SH-SY5Y (cell line): ENCODE measurements around the gene LRMDA.

ENCODE experiments used
- GATA2 ChIP-seq: IDR thresholded peaks from 2 replicates; pipeline ENCODE4 v1.6.1; 2011; ENCODE audit warnings: mild to moderate bottlenecking, low read depth, low read length
- GATA3 ChIP-seq: IDR thresholded peaks from 2 replicates; pipeline ENCODE4 v1.6.1; 2011; ENCODE audit warnings: low read depth, mild to moderate bottlenecking, low read length, moderate library complexity

Gene LRMDA

GRCh38 chr10:75462865-75463264 is 31.4 kb downstream of the LRMDA start:
- TF ChIP-seq GATA2 (no peak), GATA3 (no peak)

GRCh38 chr10:75464478-75465449 is 33.3 kb downstream of the LRMDA start:
- TF ChIP-seq GATA2 (no peak), GATA3 (no peak)

DNA sequence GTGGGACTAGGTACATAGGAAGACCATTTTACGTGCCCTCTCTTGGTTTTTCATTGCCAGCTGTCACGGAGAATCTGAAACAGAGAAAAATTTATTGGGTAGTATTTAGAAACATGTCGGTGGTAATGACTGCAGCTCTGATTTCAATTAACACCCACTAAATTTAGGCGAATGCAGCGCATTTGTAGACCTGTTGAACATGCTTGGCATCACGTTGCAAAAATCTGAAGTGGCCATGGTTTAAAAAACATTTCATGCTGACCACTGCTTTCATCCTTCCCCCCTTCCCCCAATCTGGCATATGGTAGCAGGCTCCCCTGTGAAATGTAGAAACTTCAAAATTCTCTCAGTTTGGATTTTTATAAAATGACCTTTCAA is 34.0 kb downstream of the LRMDA start:
- TF ChIP-seq GATA2 (no peak), GATA3 (no peak)

DNA sequence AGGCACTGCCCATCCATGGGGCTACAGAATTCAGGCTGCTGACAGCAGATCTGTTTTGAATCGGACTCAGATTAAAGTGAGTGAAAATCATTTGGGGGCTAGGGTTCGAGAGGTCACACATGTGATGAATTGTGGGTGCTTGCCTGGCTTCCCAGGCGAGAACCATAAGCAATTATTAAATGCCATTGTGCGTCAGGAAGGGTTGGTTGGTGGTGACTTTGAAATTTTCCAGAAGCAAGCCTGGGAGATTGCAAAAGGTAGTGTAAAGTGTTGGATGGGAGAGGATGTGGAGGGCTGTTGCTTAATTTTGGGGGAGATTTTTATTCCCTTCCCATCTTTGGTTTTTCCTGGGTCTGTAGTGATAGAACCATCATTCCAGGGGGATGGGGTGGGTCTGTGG is 34.6 kb downstream of the LRMDA start:
- TF ChIP-seq GATA2 (no peak), GATA3 (no peak)

- no peak for TF ChIP-seq GATA2
- no peak for TF ChIP-seq GATA3
Observed at GRCh38 chr10:75466886-75467285, 35.5 kb downstream of the LRMDA start.

DNA sequence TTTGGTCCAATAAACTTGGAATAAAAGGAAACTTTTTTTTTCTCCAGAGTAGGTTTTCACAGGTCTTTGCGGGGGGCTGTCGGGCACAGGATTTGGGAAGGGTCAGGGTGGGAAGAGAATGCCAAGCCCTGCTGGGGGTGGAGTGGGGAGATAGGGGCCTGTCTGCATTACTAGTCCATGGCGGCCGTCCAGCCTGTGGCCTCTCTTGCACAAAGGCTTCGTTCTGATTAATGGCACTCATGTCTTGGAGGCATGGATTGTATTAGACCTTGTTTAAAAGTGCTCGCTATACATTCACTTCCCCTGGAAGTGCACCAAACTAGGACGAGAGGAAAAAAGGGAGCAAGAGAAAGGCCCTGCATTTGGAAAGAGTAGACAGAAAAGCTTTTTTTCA is 37.2 kb downstream of the LRMDA start:
- TF ChIP-seq GATA2 (no peak), GATA3 (no peak)

DNA sequence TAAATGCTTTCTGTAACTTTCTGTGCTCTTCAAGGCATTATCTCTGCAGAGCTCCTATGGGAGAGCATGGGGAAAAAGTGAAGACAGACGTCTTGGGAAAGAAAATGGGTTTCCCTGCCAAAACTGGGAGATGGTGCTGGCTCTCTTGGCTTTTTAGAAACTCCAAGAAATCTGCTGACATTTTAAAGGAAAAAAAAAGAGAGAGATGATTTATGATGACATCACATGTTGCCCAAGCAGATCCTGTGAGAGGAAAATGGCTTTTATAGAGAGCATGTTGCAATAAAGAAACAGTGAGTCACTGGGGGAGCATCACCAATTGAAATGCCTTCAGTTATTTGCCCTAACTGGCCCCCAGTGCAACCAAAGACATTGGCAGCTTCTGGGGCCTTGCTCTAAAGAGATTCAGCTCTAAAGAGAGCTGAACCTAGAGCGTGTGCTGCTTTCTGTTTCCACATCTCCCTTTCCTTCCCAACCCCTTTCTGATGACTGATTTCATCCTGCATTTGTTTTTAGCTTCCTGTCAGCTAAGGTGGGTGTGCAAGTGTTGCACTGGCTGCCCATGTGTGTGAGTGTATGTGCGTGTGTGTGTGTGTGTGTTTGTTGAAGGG is 37.7 kb downstream of the LRMDA start:
- TF ChIP-seq GATA3 (no peak), GATA2 (no peak)

DNA sequence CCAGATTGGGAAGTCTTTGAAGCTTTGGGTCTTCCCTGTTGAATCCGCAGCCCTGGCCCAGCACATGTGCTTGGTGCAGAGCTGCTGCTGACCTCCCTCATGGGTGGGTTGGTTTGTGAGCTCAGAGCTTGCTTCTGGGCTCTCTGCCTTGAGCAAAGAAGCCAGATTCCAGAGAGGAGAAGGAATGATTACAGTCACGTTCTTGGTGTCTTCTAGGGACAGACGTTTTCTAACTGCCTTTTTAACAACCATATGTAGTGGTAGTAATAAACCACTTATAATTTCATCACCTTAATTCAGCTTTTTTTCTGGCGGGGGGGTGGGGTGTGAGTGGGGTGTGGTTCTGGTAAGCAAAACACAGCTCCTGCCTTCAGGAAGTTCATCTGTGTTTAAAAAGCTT is 39.5 kb downstream of the LRMDA start:
- no peak for TF ChIP-seq GATA2

- TF ChIP-seq GATA3 = no peak
- TF ChIP-seq GATA2 = no peak
Observed at GRCh38 chr10:75472685-75473084, 41.3 kb downstream of the LRMDA start.

GRCh38 chr10:75474106-75474505 is 42.7 kb downstream of the LRMDA start:
- no peak for TF ChIP-seq GATA3
- no peak for TF ChIP-seq GATA2

DNA sequence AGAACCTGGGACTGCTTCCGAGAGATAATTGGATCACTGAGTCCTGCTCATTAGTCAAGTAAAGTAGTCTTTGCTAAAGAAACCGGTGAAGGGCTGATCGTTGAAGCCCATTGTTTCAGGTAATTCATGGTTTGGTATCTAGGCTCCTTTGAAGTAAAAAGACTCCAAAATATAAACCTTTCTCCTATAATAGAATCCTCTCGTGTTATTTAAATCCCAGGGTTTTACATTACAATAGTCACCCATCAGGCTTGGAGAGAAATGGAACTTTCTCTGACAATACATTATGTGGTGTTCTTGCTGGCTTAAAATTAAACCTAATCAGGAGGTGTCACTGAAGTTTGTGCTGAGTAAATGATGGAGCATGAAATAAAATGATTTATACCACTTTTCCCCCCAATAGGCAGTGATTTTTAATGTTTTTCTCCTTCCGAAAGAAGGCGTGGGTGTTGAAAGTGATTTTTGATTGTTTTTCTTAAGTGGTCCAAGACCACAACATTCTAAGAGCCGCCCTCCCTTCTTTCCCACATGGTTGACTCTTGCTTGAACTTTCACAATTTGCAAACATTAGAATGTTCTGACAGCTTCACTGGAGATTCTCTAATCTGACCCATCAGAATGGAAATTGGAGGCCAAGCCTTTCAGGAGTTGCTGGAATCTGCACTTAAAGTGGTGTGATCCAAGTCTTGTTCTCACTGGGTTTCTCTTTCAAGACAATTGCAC is 44.2 kb downstream of the LRMDA start:
- TF ChIP-seq GATA3 = no peak

DNA sequence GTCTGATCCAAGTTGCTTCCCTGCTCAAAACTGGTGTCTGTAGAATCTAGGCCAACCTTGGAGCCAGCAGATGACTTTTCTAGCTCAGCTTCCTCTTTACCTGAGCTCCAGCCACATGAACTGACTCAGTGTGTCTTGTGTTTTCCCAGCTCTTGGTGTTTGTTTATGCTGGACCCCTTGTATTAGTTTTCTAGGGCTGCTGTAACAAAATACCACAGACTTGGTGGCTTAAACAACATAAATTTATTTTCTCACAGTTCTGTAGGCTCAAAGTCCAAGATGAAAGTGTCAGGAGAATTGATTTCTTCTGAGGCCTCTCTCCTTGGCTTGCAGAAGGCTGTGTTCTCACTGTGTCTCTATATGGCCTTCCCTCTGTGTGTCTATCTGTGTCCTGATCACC is 45.1 kb downstream of the LRMDA start:
- TF ChIP-seq GATA3 (no peak), GATA2 (no peak)

GRCh38 chr10:75476985-75477384 is 45.6 kb downstream of the LRMDA start:
- TF ChIP-seq GATA2 (no peak), GATA3 (no peak)

DNA sequence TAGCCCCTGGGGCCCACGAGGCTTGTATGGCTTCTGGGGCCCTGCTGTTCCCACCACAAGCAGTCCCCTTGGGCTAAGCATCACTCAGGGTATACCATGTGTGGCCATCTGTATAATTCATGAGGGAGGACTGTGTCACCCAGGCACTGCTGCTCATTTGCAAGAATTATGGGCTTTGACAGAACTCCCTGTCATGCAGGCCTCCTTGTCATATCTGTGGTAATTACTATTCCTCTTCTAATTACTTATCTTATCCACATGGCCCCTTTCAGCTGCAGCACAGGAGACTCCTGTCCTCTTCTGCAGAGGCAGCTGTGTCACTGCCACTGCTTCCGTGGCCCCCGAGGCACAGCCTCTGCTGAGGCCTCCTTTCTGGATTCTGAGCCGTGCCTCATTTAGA is 46.3 kb downstream of the LRMDA start:
- no peak for TF ChIP-seq GATA3
- TF ChIP-seq GATA2 = peak; percentile 77

DNA sequence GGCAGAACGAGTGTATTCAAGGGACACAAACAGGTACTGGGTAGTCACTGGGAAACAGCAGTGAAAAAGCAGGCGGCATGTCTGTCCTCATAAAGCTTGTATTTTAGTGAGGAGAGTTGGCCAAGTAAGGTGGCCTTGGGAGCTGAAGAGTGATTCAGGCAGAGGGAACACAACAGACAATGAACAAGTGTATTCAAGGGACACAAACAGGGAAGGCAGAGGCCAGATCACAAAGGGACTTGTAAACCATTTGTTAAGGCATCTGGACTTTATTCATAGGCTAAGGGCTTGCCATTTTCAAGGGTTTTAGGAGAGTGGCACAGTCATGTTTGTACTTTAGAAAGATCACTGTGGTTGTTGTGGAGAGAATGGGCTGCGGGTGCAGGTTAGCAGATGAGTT is 49.0 kb downstream of the LRMDA start:
- TF ChIP-seq GATA2 (no peak), GATA3 (no peak)

- no peak for TF ChIP-seq GATA3
- TF ChIP-seq GATA2 = no peak
Observed at GRCh38 chr10:75483188-75483587, 51.8 kb downstream of the LRMDA start.
